Measurements from ENCODE around the gene APBB2.

APBB2 gene

GRCh38 chr4:40763228-40763716 lies 451.1 kb downstream of the APBB2 start:
- peak; percentile 76 for DNase-seq (ENCODE audit: low read depth)

More at GRCh38 chr4:40763228-40763716, 451.1 kb downstream of the APBB2 start:
- TF ChIP-seq POLR2A (IDR thresholded peaks at IDR 0.05; ENCODE audit: extremely low read depth, insufficient read length), result no peak
- TF ChIP-seq, protein P1, sequence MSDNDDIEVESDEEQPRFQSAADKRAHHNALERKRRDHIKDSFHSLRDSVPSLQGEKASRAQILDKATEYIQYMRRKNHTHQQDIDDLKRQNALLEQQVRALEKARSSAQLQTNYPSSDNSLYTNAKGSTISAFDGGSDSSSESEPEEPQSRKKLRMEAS (IDR thresholded peaks at IDR 0.05; ENCODE audit: low read depth, low read length), result no peak
- no peak for TF ChIP-seq MYC (IDR thresholded peaks at IDR 0.05; ENCODE audit: low read depth, low read length)
- TF ChIP-seq, protein P2, sequence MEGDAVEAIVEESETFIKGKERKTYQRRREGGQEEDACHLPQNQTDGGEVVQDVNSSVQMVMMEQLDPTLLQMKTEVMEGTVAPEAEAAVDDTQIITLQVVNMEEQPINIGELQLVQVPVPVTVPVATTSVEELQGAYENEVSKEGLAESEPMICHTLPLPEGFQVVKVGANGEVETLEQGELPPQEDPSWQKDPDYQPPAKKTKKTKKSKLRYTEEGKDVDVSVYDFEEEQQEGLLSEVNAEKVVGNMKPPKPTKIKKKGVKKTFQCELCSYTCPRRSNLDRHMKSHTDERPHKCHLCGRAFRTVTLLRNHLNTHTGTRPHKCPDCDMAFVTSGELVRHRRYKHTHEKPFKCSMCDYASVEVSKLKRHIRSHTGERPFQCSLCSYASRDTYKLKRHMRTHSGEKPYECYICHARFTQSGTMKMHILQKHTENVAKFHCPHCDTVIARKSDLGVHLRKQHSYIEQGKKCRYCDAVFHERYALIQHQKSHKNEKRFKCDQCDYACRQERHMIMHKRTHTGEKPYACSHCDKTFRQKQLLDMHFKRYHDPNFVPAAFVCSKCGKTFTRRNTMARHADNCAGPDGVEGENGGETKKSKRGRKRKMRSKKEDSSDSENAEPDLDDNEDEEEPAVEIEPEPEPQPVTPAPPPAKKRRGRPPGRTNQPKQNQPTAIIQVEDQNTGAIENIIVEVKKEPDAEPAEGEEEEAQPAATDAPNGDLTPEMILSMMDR (IDR thresholded peaks at IDR 0.05; ENCODE audit: low read depth, low read length), result no peak
- no peak overlapping the region for H3K4me3 ChIP-seq (ENCODE audit: low read depth, low read length)

Measured in NB4 (cell line).